GM12892 (cell line): ENCODE results near the gene SDC3.

ENCODE experiments used
- DNase-seq: peaks from one replicate; pipeline ENCODE4 v3.0.0; 2011; ENCODE audit not compliant: insufficient read length
- FAIRE-seq: peaks from 2 replicates; lab custom pipeline; 2011; peaks lifted over from hg19 to GRCh38; lab: Jason Lieb, UNC
- POLR2A ChIP-seq: IDR thresholded peaks from 2 replicates; pipeline ENCODE4 v1.6.1; 2011; ENCODE audit warnings: low read depth, low read length, control low read depth
- POLR2AphosphoS5 ChIP-seq: IDR thresholded peaks from 2 replicates; pipeline ENCODE4 v1.6.1; 2011; ENCODE audit warnings: low read depth, low read length, control low read depth
- TAF1 ChIP-seq: IDR thresholded peaks from 2 replicates; pipeline ENCODE4 v1.6.1; 2011; ENCODE audit warnings: low read depth, mild to moderate bottlenecking, control low read depth, low read length, borderline replicate concordance

SDC3 gene

GRCh38 chr1:30907481-30908315 is 860 bp downstream of the SDC3 start:
- DNase-seq = no peak
- TF ChIP-seq POLR2AphosphoS5 (no peak), POLR2A (no peak), TAF1 (no peak)
- FAIRE-seq = no peak

GRCh38 chr1:30906631-30907441 is 1.7 kb downstream of the SDC3 start:
- FAIRE-seq (no peak), DNase-seq (no peak)
- TF ChIP-seq TAF1 = no peak
- TF ChIP-seq POLR2AphosphoS5 = no peak
- no peak for TF ChIP-seq POLR2A

GRCh38 chr1:30905916-30906620 is 2.5 kb downstream of the SDC3 start:
- TF ChIP-seq POLR2AphosphoS5 (no peak), TAF1 (no peak), POLR2A (no peak)
- no peak for FAIRE-seq
- no peak for DNase-seq

GRCh38 chr1:30905403-30905802 is 3.2 kb downstream of the SDC3 start:
- TF ChIP-seq POLR2A (no peak), POLR2AphosphoS5 (no peak), TAF1 (no peak)
- DNase-seq (no peak), FAIRE-seq (no peak)

GRCh38 chr1:30904962-30905335 is 3.6 kb downstream of the SDC3 start:
- TF ChIP-seq POLR2AphosphoS5 (no peak), POLR2A (no peak), TAF1 (no peak)
- FAIRE-seq = no peak

GRCh38 chr1:30904191-30904961 is 4.2 kb downstream of the SDC3 start:
- FAIRE-seq (no peak), DNase-seq (no peak)
- no peak for TF ChIP-seq TAF1
- TF ChIP-seq POLR2A = no peak
- TF ChIP-seq POLR2AphosphoS5 = no peak

More at GRCh38 chr1:30904962-30905335, 3.6 kb downstream of the SDC3 start:
- DNase-seq = no peak

GRCh38 chr1:30903343-30904034 is 5.1 kb downstream of the SDC3 start:
- FAIRE-seq (no peak), DNase-seq (no peak)
- TF ChIP-seq POLR2AphosphoS5 (no peak), TAF1 (no peak), POLR2A (no peak)

- DNase-seq (no peak), FAIRE-seq (no peak)
- no peak for TF ChIP-seq POLR2A
Observed at GRCh38 chr1:30902593-30903290, 5.8 kb downstream of the SDC3 start.

GRCh38 chr1:30901798-30902581 is 6.6 kb downstream of the SDC3 start:
- FAIRE-seq (no peak), DNase-seq (no peak)
- TF ChIP-seq TAF1 (no peak), POLR2A (no peak), POLR2AphosphoS5 (no peak)

GRCh38 chr1:30900931-30901560 is 7.5 kb downstream of the SDC3 start:
- FAIRE-seq (no peak), DNase-seq (no peak)
- TF ChIP-seq POLR2A (no peak), POLR2AphosphoS5 (no peak)

GRCh38 chr1:30900486-30900885 is 8.1 kb downstream of the SDC3 start:
- TF ChIP-seq TAF1 (no peak), POLR2A (no peak), POLR2AphosphoS5 (no peak)
- FAIRE-seq (no peak), DNase-seq (no peak)
